ENCODE results near the gene SDCBP2.

DNA sequence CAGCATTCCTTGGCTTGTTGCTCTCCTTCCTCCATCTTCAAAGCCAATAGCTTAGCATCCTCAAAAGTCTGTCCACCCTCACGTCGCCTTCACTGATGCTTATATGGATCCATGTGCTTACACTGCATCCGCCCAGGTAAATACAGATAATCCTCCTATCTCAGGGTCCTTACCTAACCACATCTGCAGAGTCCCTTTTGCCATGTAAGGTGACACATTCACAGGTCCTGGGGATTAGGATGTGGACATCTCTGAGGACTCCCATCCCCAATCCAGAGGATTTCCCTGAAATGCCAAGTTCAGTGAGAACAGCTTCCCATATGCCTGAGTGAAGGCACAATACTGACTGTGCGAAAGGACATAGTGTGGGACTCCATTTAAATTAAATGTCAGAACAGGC lies 38.5 kb upstream of the SDCBP2 start:
- TF ChIP-seq POLR2A (IDR thresholded peaks at IDR 0.05) = no peak
- TF ChIP-seq, protein P1, sequence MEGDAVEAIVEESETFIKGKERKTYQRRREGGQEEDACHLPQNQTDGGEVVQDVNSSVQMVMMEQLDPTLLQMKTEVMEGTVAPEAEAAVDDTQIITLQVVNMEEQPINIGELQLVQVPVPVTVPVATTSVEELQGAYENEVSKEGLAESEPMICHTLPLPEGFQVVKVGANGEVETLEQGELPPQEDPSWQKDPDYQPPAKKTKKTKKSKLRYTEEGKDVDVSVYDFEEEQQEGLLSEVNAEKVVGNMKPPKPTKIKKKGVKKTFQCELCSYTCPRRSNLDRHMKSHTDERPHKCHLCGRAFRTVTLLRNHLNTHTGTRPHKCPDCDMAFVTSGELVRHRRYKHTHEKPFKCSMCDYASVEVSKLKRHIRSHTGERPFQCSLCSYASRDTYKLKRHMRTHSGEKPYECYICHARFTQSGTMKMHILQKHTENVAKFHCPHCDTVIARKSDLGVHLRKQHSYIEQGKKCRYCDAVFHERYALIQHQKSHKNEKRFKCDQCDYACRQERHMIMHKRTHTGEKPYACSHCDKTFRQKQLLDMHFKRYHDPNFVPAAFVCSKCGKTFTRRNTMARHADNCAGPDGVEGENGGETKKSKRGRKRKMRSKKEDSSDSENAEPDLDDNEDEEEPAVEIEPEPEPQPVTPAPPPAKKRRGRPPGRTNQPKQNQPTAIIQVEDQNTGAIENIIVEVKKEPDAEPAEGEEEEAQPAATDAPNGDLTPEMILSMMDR (IDR thresholded peaks at IDR 0.05) = no peak

Measured in ovary (tissue), 3 donors.